WI38 (cell line): ENCODE results near the gene DPCD.

Experiments
- H3K4me3 ChIP-seq: 2 replicates; pipeline ENCODE4 v1.5.1; 2011; ENCODE audit warnings: low read depth, mild to moderate bottlenecking, control low read depth, low read length
- CTCF ChIP-seq: IDR thresholded peaks from 2 replicates; pipeline ENCODE4 v1.5.1; 2012; ENCODE audit warnings: low read depth, mild to moderate bottlenecking, control low read depth, low read length

Gene DPCD

GRCh38 chr10:101644002-101644401 lies 55.9 kb downstream of the DPCD start:
- TF ChIP-seq CTCF, result no peak
- no peak overlapping the region for H3K4me3 ChIP-seq

GRCh38 chr10:101645659-101646058 lies 57.5 kb downstream of the DPCD start:
- H3K4me3 ChIP-seq, result no peak overlapping the region
- no peak for TF ChIP-seq CTCF

GRCh38 chr10:101646364-101646763 lies 58.2 kb downstream of the DPCD start:
- TF ChIP-seq CTCF, result no peak

GRCh38 chr10:101647255-101647654 lies 59.1 kb downstream of the DPCD start:
- H3K4me3 ChIP-seq, result no peak overlapping the region
- TF ChIP-seq CTCF, result no peak

More at GRCh38 chr10:101646364-101646763, 58.2 kb downstream of the DPCD start:
- no peak overlapping the region for H3K4me3 ChIP-seq

GRCh38 chr10:101649525-101650085 lies 61.5 kb downstream of the DPCD start:
- no peak overlapping the region for H3K4me3 ChIP-seq
- no peak for TF ChIP-seq CTCF

- TF ChIP-seq CTCF, result no peak
- H3K4me3 ChIP-seq, result no peak overlapping the region
Measured at GRCh38 chr10:101650863-101651262, 62.7 kb downstream of the DPCD start.

GRCh38 chr10:101651336-101651735 lies 63.2 kb downstream of the DPCD start:
- H3K4me3 ChIP-seq, result no peak overlapping the region
- no peak for TF ChIP-seq CTCF
